ENCODE data around the gene JPH4.

The JPH4 gene

GRCh38 chr14:23577710-23578392 lies 739 bp downstream of the JPH4 start:
- DNase-seq = peak; percentile 22

- peak; percentile 68 for DNase-seq
Observed at GRCh38 chr14:23577004-23577681, 1.4 kb downstream of the JPH4 start.

- peak; percentile 74 for DNase-seq
Observed at GRCh38 chr14:23573384-23574015, 5.1 kb downstream of the JPH4 start.

- no peak for DNase-seq
Observed at GRCh38 chr14:23572836-23573235, 5.8 kb downstream of the JPH4 start.

GRCh38 chr14:23572524-23572828 lies 6.1 kb downstream of the JPH4 start:
- no peak for DNase-seq

- no peak for DNase-seq
Observed at GRCh38 chr14:23571701-23572523, 6.7 kb downstream of the JPH4 start.

GRCh38 chr14:23570806-23571483 lies 7.6 kb downstream of the JPH4 start:
- DNase-seq = no peak

- DNase-seq = peak; percentile 58
Observed at GRCh38 chr14:23569443-23570151, 9.0 kb downstream of the JPH4 start.

- DNase-seq = peak; percentile 56
Observed at GRCh38 chr14:23568600-23569331, 9.8 kb downstream of the JPH4 start.

GRCh38 chr14:23568021-23568599 lies 10.5 kb downstream of the JPH4 start:
- DNase-seq = no peak

- peak; percentile 95 for DNase-seq
Observed at GRCh38 chr14:23567186-23568020, 11.2 kb downstream of the JPH4 start, which contains the start of gene AP1G2. TSS of gene AP1G2 (minus strand) at chr14:23567791. CDS start at chr14:23567314, 477 bp downstream.

GRCh38 chr14:23566778-23567185 lies 11.8 kb downstream of the JPH4 start:
- no peak for DNase-seq

- DNase-seq = no peak
Observed at GRCh38 chr14:23566112-23566777, 12.3 kb downstream of the JPH4 start.

GRCh38 chr14:23565626-23566025 lies 13.0 kb downstream of the JPH4 start:
- no peak for DNase-seq

GRCh38 chr14:23564876-23565275 lies 13.7 kb downstream of the JPH4 start:
- no peak for DNase-seq

GRCh38 chr14:23564181-23564812 lies 14.3 kb downstream of the JPH4 start:
- no peak for DNase-seq

GRCh38 chr14:23563473-23564180 lies 15.0 kb downstream of the JPH4 start:
- DNase-seq = no peak

GRCh38 chr14:23562822-23563472 lies 15.6 kb downstream of the JPH4 start:
- peak; percentile 75 for DNase-seq

All from NCI-H69 (cell line).